Activated T-cell treated with anti-CD3 and anti-CD28 coated beads for 24 hours (primary cell): ENCODE results near the gene ANXA8.
"Not testable (repeated sequence)": the region's sequence is repeated elsewhere in the genome, so short reads cannot be mapped to it uniquely, and the experiment has no call there.

ENCODE experiments used
- DNase-seq: peaks from one replicate; pipeline ENCODE4 v3.0.0-alpha.2; 2020; ENCODE audit warnings: low read depth

The ANXA8 gene

GRCh38 chr10:47483923-47484322 is at the start of gene ANXA8:
Gene ANXA8, minus strand, starts transcription at chr10:47484115. Its CDS starts 182 bp downstream, at chr10:47483933.
- DNase-seq = not testable (repeated sequence)

DNA sequence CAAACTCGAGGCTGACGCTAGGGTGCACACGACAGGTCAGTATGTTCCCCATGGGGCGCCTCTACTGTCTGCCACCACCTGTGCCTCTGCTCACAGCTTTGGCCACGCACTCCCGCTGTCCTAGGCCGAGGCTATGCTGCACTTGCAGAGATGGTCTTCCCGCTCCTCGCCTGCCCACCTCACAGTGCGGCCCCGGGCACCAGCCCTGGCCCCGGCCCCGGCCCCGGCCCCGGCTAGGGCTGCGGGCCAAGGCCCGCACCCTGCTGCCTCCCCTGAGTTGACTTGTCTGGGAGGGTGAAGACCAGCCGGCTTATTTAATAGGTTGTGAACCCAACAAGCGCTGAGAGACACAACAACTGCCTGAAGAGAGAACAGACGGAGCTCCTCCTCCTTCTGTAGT is 39.6 kb upstream of the ANXA8 start, which contains the start of gene AGAP9:
Gene AGAP9, minus strand, starts transcription at position 164 of the 400 bp plus-strand sequence. Its CDS starts 112 bp downstream, at position 52.
- DNase-seq = not testable (repeated sequence)

GRCh38 chr10:47502313-47502712 is 18.4 kb upstream of the ANXA8 start:
- DNase-seq = not testable (repeated sequence)

GRCh38 chr10:47494226-47494625 is 10.3 kb upstream of the ANXA8 start:
- not testable (repeated sequence) for DNase-seq

- not testable (repeated sequence) for DNase-seq
Measured at GRCh38 chr10:47491600-47491999, 7.7 kb upstream of the ANXA8 start, which contains the start of gene FAM25G. Gene FAM25G, minus strand, starts transcription at chr10:47491700. Its CDS starts 26 bp downstream, at chr10:47491674.

- not testable (repeated sequence) for DNase-seq
Measured at GRCh38 chr10:47489630-47490029, 5.7 kb upstream of the ANXA8 start.

GRCh38 chr10:47485943-47486342 is 2.0 kb upstream of the ANXA8 start:
- not testable (repeated sequence) for DNase-seq

DNA sequence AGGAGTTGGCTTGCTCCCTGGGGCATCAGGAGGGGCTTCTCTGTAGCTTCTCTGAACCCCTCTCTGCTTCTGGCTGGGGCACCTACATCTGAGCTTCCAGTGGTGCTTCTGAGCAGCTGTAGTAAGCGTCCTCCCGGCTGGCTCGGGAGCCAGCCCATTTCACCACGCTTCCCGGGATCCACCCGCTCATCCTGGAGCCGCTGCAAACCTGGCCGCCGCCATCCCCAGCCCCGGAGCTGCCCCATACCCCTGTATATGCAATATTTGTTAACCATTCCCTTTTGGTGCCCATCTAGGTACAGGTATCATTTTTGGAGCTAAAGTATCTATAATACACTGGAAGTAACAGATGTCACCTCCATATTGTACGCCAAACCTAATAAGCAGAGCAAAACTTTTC is 871 bp upstream of the ANXA8 start:
- DNase-seq = not testable (repeated sequence)

DNA sequence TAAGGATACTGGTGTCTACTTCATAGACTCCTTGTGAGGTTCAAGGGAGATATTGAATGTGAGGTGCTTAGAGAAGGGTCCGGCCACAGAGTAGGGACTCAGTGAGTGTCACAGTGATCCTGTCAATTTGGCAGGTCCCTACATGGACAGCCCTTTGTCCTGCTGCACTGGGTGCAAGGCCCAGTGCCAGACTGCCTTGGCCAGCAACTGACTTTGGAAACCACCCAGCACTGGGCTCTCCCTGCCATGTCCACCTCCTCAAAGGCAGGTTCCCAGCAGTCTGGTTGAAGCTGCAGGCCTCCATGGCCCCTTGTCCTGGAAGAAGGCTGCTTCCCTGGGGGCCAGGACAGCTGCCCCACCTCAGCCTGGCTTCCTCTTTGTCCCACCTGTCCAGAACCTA is 1.5 kb downstream of the ANXA8 start:
- DNase-seq = not testable (repeated sequence)

GRCh38 chr10:47481768-47482181 is 2.1 kb downstream of the ANXA8 start:
- DNase-seq = not testable (repeated sequence)

DNA sequence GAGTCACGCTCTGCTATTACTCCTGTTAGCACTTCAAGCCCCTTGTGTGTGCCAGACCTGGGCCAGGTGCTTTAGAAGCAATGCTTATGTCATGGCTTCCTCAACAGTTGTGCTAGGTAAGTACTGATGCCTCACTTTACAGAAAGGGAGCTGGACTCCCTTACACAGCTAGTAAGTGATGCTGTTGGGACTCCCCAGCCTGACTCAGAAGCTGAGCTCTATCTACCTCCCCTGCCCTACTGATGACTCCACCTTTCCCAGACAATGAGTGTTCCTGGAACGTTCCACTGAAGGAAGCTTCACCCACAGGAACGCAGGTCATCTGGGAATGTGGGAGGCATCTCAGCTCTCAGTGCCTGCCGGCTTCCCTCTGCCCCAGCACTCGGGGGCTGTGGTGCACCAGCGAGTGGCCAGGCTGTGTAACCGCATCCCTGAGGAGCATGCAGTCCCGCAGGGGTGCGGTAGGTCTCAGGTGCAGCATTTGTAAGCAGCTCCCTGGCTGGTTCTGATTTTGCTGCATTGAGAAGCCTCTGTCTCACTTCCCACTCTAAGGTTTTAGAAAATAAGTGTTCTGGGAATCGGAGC is 2.6 kb downstream of the ANXA8 start:
- not testable (repeated sequence) for DNase-seq

DNA sequence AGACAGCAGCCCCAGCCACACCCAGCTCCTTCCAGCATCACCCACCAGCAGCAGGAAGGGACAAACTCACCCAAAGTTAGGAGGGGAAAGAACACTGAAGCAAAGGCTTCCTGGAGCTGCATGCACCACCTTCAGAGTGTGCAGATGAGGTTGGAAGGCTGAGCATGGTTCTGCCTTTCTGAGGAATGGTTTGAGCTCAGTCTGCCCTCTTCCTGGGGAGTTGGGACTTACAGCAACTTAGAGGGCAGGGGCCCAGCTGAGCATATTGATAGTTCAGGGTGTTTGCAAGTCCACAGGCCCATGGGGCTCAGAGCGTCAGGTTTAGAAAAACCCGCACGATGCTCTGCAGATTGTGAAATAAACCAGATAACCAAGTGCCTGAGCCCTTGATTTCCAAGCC is 3.8 kb downstream of the ANXA8 start:
- DNase-seq = not testable (repeated sequence)

DNA sequence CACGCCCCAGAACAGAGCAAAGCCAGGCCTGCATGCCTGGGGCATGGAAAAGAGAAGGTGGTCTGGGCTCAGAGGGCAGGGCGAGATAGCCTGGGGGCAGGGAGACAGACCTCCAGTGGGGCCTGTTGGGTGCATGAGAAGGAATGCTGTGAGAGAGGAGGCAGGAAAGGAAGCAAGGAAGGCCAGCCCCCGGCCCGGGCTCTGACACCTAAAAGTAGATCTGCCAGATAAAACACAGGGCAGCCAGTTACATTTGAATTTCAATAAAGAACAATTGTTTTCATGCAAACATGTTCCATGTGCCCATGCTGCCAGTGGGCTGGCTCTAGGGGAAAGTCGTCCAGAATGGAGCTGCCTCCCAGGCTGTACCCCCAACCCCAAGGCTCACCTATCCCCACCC is 5.8 kb downstream of the ANXA8 start:
- DNase-seq = not testable (repeated sequence)

DNA sequence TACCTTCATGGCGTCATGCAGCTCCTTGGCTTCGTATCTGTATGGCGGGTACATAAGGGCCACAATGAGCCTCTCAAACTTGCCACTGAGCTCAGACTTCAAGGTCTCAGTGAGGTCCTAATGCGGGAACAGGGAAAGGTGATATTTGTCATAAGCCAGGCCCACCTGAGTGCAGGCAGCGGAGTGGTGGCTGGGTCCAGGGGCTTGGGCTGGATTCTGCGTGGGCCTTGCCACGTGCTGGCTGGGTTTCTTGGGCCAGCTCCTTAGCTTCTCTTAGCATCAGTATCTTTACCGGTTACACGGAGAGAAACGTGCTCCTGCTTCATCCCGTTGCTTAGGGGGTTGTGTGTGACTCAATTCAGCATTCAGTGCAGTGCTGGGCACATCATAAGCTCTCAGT is 6.8 kb downstream of the ANXA8 start:
- not testable (repeated sequence) for DNase-seq

DNA sequence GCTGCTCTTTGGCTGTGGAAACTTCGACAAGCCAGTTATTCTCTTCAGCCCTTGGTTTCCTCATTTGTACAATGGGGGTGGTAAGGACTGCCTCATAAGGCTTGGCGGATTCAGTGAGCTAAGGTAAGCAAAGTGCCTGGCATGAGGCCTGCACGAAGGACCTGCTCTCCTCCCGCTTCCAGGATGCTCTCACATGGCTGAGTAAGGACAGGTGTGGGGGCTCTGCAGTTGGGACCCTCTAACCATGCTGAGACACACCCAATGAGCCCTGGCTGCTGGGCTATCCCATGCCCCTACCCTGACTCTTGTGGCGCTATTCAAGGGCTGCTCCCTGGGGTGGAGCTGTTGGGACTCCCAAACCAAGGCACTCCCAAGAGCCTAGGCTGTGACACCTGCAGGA is 8.8 kb downstream of the ANXA8 start:
- not testable (repeated sequence) for DNase-seq

- DNase-seq = not testable (repeated sequence)
Measured at GRCh38 chr10:47473516-47473915, 10.4 kb downstream of the ANXA8 start.

DNA sequence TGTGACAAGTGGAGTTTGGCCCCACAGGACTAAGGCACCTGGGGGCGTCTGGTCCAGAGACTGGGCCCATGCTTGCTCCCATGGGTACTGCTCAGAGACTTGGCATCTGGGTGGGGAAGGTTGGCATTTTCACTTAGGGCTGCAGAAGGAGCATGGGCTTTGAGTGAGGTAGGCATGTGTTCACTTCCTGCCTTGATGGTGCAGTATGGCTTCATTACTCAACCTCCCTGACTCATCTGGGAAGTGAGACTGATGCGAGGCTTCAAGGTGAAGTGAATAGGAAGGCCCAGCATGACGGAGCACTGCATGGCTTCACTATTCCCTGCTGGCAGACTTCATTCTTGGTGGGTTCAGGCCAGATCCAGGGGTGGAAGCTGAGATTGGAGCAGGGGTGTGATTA is 11.3 kb downstream of the ANXA8 start:
- not testable (repeated sequence) for DNase-seq

DNA sequence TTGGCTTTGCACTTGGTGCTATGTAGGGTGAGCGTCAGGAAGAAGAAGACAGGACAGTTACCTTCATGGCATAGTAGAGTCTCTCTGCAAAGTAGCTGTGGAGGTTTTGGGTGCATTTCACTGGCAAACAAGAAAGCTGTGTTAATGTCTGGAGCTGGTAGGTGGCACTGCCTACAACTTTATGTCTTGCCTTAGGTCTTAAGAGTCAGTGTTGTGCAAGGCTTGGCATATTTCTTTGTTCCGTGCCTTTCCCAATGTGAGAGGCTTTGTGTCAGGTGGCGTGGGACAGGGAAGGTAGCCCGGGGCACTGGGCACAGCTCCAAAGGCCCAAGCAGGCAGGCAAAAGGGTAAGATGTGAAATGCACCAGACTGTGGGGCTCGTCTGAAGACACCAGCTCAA is 11.8 kb downstream of the ANXA8 start:
- DNase-seq = not testable (repeated sequence)

DNA sequence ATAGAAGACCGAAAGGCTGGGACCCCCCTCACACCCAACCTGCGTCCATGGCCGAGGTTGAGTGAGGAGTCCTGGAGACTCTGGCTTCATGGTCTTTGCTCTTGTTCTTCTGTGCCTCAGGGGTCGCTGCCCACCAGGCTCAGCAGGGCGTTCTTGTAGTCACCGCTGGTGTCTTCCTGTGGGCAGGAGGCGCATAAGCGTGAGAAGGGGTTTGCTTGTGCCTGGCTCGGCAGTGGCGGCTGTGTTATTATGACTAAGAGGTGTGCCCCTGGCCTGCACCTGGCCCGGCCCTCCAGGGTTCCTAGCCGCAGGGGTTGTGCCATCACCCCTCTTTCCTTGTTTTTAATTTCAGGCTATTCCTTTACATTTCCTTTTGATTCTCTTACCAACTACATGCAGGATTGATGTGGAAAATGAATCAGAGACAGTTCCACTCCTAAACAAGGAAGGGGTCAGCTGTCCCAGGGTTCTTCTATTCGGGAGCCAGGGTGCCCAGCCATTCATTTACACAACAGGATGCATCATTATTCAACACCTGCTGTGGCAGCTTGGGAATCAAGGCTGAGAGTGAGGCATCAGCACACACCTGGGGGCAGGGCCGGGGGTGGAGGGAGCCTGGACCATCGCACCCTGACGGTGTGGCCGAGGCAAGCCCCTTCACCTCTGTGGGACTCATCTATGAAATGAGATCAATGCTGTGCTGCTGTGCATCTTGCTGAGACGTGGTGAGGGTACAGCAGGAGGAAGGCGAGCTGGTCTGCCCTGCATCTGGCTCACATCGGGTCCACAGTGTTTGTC is 15.0 kb downstream of the ANXA8 start:
- not testable (repeated sequence) for DNase-seq

- not testable (repeated sequence) for DNase-seq
Measured at GRCh38 chr10:47467957-47468356, 16.0 kb downstream of the ANXA8 start.

GRCh38 chr10:47467458-47467857 is 16.5 kb downstream of the ANXA8 start:
- not testable (repeated sequence) for DNase-seq

GRCh38 chr10:47465216-47465917 is 18.5 kb downstream of the ANXA8 start:
- DNase-seq = not testable (repeated sequence)
